ENCODE data around the gene RAB43.
A peak's percentile ranks its signal among the peaks of the same experiment; 100 is the strongest.
"Not testable (repeated sequence)": the region's sequence is repeated elsewhere in the genome, so short reads cannot be mapped to it uniquely, and the experiment has no call there.

Gene RAB43

GRCh38 chr3:129121792-129122411 lies at the start of gene RAB43:
Gene RAB43 (minus strand): TSS chr3:129121804. CDS start chr3:129121489, 315 bp downstream.
- DNase-seq (ENCODE audit: low read depth in 2 of 2), result peak; percentile 68 to 78

- DNase-seq (ENCODE audit: low read depth in 2 of 2), result no peak
Measured at GRCh38 chr3:129166579-129167332, 45.2 kb upstream of the RAB43 start.

- DNase-seq (ENCODE audit: low read depth in 2 of 2), result not testable (repeated sequence)
Measured at GRCh38 chr3:129165594-129165993, 44.0 kb upstream of the RAB43 start.

- no peak for DNase-seq (ENCODE audit: low read depth in 2 of 2)
Measured at GRCh38 chr3:129164500-129164899, 42.9 kb upstream of the RAB43 start.

- DNase-seq (ENCODE audit: low read depth in 2 of 2), result no peak
Measured at GRCh38 chr3:129162729-129163579, 41.4 kb upstream of the RAB43 start.

GRCh38 chr3:129161860-129162271 lies 40.3 kb upstream of the RAB43 start:
- DNase-seq (ENCODE audit: low read depth in 2 of 2), result no peak

GRCh38 chr3:129160891-129161859 lies 39.6 kb upstream of the RAB43 start, which contains the start of gene ISY1:
Gene ISY1 (minus strand): TSS chr3:129161063. CDS start chr3:129160975, 88 bp downstream.
- DNase-seq (ENCODE audit: low read depth in 2 of 2), result peak; percentile 71 to 79

GRCh38 chr3:129144786-129145185 lies 23.2 kb upstream of the RAB43 start:
- DNase-seq (ENCODE audit: low read depth in 2 of 2), result no peak

GRCh38 chr3:129141011-129141410 lies 19.4 kb upstream of the RAB43 start:
- not testable (repeated sequence) for DNase-seq (ENCODE audit: low read depth in 2 of 2)

GRCh38 chr3:129139911-129140310 lies 18.3 kb upstream of the RAB43 start:
- no peak for DNase-seq (ENCODE audit: low read depth in 2 of 2)

- not testable (repeated sequence) for DNase-seq (ENCODE audit: low read depth in 2 of 2)
Measured at GRCh38 chr3:129136275-129136674, 14.7 kb upstream of the RAB43 start.

GRCh38 chr3:129132097-129132866 lies 10.7 kb upstream of the RAB43 start:
- DNase-seq (ENCODE audit: low read depth in 2 of 2), result no peak

GRCh38 chr3:129131465-129132088 lies 10.0 kb upstream of the RAB43 start:
- DNase-seq (ENCODE audit: low read depth in 2 of 2), result no peak

- no peak for DNase-seq (ENCODE audit: low read depth in 2 of 2)
Measured at GRCh38 chr3:129130291-129130813, 8.7 kb upstream of the RAB43 start.

- DNase-seq (ENCODE audit: low read depth in 2 of 2), result no peak
Measured at GRCh38 chr3:129128357-129129155, 7.0 kb upstream of the RAB43 start.

GRCh38 chr3:129126726-129127280 lies 5.2 kb upstream of the RAB43 start:
- DNase-seq (ENCODE audit: low read depth in 2 of 2), result no peak

- no peak for DNase-seq (ENCODE audit: low read depth in 2 of 2)
Measured at GRCh38 chr3:129123314-129124060, 1.9 kb upstream of the RAB43 start.
